RCC 7860 (cell line): ENCODE measurements around the gene ARMC9.
"Not testable (repeated sequence)": the region's sequence is repeated elsewhere in the genome, so short reads cannot be mapped to it uniquely, and the experiment has no call there.

Experiments used
- DNase-seq: peaks from one replicate; pipeline ENCODE4 v3.0.0-alpha.2; 2015; ENCODE audit warnings: low spot score
- FAIRE-seq: peaks from 2 replicates; lab custom pipeline; 2012; peaks lifted over from hg19 to GRCh38; lab: Jason Lieb, UNC

The ARMC9 gene

GRCh38 chr2:231336236-231336635, 137.8 kb downstream of the ARMC9 start:
- no peak for FAIRE-seq

DNA sequence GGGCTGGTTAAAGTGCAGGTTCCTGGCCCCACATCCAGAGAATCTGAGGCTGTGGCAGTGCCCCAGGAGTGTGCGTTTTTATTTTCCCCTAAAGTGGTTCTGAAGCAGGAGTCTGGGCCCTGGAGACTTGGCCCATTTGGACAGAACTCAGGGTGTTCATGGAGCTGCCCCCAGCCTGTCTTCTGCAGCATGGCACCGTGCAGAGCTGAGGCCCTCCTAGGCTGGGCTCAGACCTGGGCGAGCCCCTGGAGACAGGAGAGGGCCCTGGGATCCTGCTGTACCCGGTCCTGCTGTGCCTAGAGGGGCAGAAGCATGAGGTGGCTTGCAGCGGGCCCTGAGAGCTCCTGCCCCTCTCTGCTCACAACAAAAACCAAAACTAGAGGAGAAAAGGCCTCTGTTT, 138.3 kb downstream of the ARMC9 start:
- no peak for FAIRE-seq
- DNase-seq = no peak

More at GRCh38 chr2:231336236-231336635, 137.8 kb downstream of the ARMC9 start:
- DNase-seq = no peak

GRCh38 chr2:231337807-231338759, 139.7 kb downstream of the ARMC9 start:
- DNase-seq = no peak
- FAIRE-seq = no peak

DNA sequence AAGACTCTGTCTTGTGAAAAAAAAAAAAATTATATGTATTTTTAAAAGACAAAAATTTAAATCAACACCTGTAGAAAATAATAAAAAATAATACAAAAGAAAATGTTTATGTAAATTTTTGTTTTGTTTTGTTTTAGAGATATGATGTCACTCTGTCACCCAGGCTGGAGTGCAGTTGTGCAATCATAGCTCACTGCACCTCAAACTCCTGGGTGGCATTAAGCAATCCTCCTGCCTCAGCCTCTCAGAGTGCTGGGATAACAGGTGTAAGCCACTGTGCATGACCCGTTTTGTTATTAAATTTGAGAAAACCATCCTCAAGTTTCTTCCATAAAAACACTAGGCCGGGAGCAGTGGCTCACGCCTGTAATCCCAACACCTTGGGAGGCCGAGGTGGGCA, 140.9 kb downstream of the ARMC9 start:
- no peak for FAIRE-seq

DNA sequence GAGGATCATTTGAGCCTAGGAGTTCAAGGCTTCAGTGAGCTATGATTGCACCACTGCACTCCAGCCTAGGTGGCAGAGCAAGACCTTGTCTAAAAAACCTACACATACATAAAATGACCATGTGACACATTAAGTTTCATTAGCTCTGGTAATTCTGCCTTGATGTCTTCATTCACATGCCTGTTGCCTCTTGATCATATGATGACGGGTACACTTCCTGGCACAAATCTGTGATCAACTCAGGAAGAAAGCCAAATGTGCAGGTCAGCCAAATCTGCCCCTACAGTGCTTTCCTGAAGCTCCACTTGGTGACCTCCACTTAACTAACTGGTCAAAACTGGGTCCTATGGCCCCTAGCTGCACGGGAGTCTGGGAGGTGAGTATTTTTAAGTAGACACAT, 142.7 kb downstream of the ARMC9 start:
- FAIRE-seq (no peak), DNase-seq (no peak)

More for the DNA sequence above, 140.9 kb downstream of the ARMC9 start:
- DNase-seq = no peak

- no peak for DNase-seq
Measured at GRCh38 chr2:231342061-231342711, 143.8 kb downstream of the ARMC9 start.

DNA sequence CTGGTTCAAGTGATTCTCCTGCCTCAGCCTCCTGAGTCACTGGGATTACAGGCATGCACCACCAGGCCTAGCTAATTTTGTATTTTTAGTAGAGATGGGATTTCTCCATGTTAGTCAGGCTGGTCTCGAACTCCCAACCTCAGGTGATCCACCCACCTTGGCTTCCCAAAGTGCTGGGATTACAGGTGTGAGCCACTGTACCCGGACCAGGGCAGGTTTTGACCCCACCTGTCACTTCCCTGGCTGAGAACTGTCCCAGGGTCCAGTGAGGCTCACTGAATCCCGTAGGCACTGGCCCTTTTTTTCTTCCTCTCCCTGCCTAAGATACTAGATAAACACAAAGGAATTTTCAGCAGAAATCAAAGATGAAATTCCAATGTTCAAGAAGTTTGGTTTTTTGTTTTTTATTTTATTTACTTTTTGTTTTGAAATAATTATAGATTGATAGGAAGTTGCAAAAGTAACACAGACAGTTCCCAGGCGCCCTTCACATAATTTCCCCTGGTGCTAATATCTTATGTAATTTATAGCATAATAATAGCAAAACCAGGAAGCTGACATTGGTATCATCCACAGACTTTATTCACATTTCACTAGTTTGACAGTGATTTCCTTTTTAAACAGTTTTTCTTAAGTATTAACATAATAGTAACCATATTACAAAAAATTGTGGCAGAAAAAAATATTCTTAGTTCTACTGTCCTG, 144.7 kb downstream of the ARMC9 start:
- FAIRE-seq = no peak
- DNase-seq = no peak

More at GRCh38 chr2:231342061-231342711, 143.8 kb downstream of the ARMC9 start:
- FAIRE-seq = no peak

DNA sequence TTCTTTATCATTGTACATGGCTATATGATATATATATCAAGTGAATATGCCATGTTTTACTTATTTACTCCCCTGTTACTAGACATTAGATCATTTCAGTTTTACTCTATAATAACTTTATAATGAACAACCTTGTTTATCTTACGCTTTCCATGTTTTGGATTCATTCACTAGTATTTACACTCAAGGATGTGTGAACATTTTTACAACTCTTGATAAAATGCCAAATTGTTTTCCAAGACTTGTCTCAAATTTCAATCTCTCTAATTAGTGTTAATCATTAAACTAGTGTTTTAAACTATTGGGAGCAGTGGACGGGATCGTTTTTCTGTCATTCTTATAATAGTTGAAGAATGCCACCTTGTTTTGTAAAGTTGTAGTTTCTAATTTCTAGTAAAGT, 145.6 kb downstream of the ARMC9 start:
- DNase-seq (no peak), FAIRE-seq (no peak)

DNA sequence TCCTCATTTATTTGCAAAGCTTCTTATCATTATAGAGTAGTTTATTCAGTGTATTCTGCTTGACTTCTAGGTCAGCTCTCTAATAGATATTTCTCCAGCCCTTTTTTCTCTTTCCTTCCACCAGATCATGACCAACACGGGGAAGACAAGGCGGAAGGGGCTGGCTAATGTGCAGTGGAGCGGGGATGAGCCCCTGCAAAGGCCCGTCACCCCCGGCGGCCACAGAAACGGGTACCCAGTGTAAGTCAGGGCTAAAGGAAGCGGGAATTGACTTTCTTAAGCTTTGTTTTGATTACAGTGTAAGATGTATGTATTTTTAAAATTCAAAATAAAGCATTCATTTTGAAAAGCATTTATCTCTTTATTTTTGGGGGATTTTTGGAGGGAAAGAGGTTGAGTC, 146.4 kb downstream of the ARMC9 start:
- FAIRE-seq = no peak
- no peak for DNase-seq

DNA sequence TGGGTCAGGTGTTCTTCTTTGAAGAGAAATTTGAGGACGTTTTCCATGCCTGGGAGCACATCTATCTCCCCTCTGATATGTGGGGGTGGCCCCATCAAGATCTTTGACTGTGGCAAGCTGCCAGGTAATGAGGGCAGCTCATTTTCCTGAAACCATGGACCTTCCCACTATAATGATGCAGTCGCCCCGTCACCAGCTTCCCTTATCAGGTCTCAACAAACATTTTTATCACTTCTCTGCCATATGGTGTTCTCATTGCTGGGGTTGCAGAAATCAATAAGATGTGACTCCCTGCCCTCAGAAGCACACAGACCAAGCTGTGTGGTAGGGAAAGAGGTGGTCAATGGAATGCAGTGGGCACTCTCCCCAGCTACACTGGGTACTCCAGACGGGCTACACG, 148.7 kb downstream of the ARMC9 start:
- DNase-seq (no peak), FAIRE-seq (no peak)

DNA sequence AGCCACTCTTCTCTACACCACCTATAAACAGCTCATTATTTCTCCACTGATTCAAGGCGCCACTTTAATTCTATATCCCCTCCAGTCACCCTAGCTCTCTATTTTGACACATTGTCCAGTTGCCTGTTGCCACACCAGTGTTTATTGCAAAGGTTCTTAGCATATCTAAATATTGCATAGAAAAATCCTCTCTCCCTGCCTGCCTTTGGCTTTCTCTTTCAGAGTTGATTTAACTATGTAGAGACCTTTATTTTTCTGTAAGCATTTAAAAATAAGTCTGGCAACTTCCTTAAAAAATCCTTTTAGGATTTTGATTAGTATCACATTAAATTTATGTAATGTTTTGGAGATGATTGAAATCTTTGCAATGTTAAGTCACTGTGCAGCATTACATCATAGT, 149.2 kb downstream of the ARMC9 start:
- DNase-seq (no peak), FAIRE-seq (no peak)

- FAIRE-seq (no peak), DNase-seq (no peak)
Measured at GRCh38 chr2:231348173-231348572, 149.7 kb downstream of the ARMC9 start.

DNA sequence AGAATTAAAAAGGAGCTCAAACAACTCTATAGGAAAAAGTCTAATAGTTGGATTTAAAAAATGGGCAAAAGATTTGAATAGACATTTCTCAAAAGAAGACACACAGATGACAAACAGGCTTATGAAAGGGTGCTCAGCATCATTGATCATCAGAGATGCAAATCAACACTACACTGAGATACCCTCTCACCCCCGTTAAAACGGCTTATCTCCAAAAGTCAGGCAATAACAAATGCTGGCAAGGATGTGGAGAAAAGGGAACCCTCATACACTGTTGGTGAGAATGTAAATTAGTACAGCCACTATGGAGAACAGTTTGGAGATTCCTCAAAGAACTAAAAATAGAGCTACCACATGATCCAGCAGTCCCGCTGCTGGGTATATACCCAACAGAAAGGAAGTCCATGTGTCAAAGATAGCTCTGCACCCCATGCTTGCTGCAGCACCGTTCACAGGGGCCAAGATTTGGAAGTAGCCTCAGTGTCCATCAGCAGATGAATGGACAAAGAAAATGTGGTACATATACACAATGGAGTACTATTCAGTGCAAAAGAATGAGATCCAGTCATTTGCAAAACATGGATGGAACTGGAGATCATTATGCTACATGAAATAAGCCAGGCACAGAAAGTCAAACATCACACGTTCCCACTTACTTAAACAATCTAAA, 150.4 kb downstream of the ARMC9 start:
- no peak for FAIRE-seq

DNA sequence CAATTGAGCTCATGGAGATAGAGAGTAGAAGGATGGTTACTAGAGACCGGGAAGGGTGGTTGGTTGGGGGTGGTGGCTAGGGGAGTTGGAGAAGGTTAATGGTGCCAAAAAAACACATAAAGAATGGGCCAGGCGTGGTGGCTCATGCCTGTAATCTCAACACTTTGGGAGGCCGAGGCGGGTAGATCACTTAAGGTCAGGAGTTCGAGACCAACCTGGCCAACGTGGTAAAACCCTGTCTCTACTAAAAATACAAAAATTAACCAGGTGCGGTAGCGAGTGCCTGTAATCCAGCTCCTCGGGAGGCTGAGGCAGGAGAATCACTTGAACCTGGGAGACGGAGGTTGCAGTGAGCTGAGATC, 150.9 kb downstream of the ARMC9 start:
- FAIRE-seq, DNase-seq: not testable (repeated sequence)

More for the DNA sequence above, 150.4 kb downstream of the ARMC9 start:
- no peak for DNase-seq

GRCh38 chr2:231351648-231352047, 153.2 kb downstream of the ARMC9 start:
- DNase-seq (no peak), FAIRE-seq (no peak)

DNA sequence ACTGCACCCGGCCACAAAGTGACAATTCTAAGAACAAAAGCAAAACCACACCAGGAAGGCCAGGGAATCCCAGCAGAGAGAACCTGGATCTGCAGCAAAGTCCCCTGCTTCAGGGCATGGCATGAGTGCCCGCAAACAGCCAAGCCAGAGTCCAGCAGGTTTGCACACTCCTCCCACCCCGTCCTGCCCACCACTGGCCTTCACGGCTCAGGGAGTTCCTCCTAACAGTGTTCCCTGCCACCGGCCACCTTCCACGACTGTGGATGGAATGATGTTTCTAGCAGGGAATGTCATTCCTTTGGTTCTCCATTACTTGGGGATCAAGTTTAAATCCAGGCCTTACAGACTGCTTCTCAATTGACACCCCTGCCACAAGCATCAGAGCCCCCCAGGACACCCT, 155.0 kb downstream of the ARMC9 start:
- FAIRE-seq (no peak), DNase-seq (no peak)

DNA sequence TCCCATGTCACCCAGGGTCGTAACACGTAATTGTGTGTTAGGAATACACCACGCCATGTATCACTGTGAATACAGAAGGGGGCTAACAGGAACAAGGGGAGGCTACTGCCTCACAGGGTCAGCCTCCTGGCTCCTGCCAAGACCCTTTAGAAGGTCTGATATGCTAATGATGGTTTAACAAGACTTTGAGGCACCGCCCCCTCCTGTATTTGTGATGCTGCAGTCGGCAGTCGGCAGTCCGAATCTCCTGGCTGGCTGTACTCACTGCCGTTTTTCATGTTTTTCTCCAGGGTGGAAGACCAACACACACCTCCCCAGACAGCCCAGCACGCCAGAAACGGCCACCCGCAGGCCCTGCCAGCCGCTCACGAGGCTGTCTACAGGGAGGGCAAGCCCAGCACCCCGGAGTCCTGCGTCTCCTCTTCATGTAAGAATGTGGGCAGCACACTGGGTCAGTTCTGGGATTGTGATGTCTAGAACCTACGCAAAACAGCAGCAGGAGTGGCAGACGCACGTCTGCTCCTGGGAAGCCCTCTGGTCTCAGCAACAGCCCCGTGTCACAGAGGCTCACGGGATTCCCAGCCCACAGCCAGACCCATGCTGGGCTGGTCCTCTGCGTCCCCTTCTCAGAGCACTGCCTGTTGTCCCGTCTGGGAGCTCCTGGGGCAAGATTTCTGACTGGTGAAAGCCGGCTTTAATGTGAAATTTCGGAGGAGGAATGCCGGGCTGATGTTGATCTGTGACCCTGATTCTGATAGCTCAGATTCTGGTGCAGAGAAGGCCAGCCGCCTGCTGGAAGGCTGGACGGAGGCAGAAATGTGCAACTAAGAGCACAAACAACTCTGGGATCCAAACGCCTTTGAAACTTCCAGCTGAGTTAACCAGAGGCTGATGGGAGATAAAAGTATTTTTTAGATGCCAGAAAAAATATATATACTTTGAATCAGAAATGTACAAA, 157.4 kb downstream of the ARMC9 start:
- no peak for DNase-seq
- FAIRE-seq = no peak

DNA sequence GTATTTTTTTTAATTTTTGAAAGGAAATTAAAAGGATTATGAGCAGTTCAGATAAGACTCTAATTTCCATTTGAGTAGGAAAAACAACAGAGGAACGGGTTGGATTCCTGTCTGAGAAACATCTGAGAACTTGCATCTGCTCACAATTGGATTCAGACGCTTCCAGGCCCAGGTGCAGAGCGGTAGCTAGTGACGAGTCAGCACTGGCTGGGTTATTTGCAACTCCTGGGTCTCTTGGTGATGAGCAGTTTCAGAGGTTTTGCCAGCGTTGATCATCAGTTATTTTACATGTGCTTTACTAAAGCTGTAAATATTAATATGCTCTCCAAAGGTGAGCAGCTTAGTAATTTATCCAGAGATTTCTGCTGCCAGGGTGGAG, 158.0 kb downstream of the ARMC9 start:
- FAIRE-seq (no peak), DNase-seq (no peak)

DNA sequence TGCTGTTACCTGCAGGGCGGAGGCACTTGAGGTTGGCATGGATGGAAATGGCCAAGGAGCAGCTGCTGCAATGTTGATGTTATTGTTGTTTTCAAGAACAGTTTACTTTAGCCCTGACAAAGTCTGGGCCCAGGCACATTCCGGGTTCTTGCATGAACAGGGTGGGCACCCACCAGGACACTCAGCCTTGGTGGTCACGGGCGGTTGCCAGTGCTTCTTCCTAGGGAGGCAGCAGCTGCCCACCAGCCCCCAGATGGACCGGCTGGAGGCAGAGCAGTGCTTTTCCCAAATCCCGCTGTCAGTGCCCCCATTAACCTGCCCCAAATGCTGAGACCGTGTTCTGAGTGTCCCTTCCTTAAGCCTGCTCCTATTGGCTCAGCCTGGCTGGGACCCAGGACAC, 158.6 kb downstream of the ARMC9 start:
- DNase-seq = no peak
- no peak for FAIRE-seq

DNA sequence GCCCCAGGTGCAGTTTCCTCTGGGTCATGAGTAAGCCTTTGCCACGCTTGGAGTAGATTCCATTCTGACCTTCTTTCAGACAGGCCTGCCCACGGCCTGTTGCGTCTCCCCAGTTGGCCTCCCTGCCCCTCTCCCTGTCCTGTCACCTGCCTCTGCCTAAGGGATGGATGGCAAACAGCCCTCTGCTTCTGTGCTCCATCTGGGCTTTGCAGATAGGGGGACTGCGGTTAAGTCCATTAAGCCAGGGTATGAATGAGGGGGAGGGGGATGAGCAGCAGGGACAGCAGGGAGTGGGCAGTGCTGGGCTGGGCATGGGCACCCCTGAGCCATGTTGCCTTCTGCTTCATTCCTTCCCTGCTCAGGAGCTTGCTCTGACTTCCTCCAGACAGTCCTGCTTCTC, 159.5 kb downstream of the ARMC9 start:
- DNase-seq (no peak), FAIRE-seq (no peak)
